KBM-7 (cell line): ENCODE measurements around the gene AFAP1L1.
"Not testable (repeated sequence)": the region's sequence is repeated elsewhere in the genome, so short reads cannot be mapped to it uniquely, and the experiment has no call there.

Source experiments
- DNase-seq: peaks from one replicate; pipeline ENCODE4 v3.0.0-alpha.2; 2015
- in situ Hi-C: fragments of 300-500 bp; cut with MboI; formaldehyde crosslinking; loops from 2 replicates; pipeline ENCODE4 v1.14.3; 2020; ENCODE audit warnings: low sequenced_read_pairs, low pct_unique_long_range_greater_than_20kb, mixed read lengths

AFAP1L1 gene

DNA sequence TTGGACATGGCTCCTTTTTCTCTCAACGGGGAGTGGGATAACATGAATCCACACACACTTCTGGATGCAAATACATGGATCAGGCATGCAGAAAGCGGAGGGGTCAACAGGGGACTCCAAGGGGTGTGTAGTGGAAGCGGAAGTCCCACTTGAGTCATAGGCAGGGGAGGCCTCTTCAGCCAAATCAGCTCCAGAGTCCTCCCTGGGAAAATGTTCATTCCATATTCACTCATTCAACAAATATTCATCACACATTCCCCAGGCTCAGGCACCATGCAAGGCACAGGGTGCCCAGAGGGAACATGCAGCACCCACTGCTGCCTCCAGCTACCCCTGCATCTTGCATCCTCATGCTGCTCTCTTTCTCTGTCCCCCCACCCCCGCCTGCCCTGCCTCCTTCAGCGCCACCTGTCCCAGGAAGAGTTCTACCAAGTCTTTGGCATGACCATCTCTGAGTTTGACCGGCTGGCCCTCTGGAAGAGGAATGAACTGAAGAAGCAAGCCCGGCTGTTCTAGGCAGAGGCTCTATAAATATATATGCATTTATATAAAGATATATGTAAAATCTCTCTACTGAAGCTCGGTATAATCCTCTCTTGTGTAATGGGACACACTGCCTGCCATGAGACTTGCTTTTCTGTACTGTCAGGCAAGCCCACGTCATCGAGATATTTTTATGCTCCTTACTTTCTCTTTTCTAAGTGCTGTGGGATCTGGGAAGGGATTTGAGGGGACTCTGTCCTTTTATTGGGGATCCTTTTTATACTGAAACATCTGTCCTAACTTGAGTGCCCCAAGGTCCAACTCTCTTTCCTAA is 13.6 kb upstream of the AFAP1L1 start:
- in situ Hi-C loops, result loop anchor here (25.0 kb wide), 1 partner anchor 521 kb away; no protein-coding TSS in a partner anchor
- DNase-seq, result no peak

- in situ Hi-C loops, result loop anchor here (25.0 kb wide), 1 partner anchor 523 kb away; no protein-coding TSS in a partner anchor
- no peak for DNase-seq
These were observed 10.9 kb upstream of the AFAP1L1 start for GRCh38 chr5:149260761-149261160.

DNA sequence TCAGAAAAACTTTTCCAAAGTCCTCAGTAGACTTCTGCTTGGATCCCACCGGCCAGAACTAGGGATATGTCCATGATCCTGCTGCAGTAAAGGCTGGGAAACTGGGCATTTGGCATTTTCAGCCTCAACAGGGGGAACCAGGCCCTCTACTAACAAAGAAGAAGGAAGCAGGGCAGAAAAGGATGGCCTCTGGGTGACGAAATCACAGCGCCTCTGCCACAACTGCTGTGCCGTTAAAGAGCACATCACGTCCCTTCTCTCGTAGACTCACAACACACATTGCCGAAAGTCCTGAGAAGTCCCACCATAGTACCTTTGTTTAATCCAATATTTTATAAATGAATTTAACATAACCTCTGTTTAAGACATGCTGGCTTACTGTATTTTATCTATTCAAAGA is 10.4 kb upstream of the AFAP1L1 start:
- no peak for DNase-seq
- in situ Hi-C loops, result loop anchor here (25.0 kb wide), 1 partner anchor 524 kb away; no protein-coding TSS in a partner anchor

DNA sequence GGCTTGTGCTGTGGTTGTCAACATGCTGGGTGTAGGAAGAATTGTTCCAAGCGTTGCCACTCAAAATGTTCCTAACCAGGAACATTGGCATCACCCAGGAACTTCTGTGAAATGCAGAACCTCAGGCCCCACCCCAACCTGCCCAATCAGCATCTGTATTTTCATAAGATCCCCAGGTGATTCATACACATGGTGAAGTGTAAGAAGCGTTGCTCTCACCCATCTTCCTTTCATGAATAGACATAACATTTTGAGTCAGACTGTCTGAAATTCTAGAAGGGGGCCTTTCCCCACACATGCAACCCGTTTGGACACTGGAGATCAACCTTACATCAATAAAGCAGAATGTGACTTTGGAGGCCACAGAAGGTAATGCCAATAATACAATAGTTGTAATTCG is 9.3 kb upstream of the AFAP1L1 start:
- no peak for DNase-seq
- in situ Hi-C loops, result loop anchor here (25.0 kb wide), 1 partner anchor 525 kb away; no protein-coding TSS in a partner anchor

- DNase-seq, result no peak
- in situ Hi-C loops, result loop anchor here (25.0 kb wide), 1 partner anchor 527 kb away; no protein-coding TSS in a partner anchor
These were observed 7.1 kb upstream of the AFAP1L1 start for GRCh38 chr5:149264439-149265067.

GRCh38 chr5:149265068-149265465 is 6.6 kb upstream of the AFAP1L1 start:
- DNase-seq, result no peak
- in situ Hi-C loops, result loop anchor here (25.0 kb wide), 1 partner anchor 528 kb away; no protein-coding TSS in a partner anchor

DNA sequence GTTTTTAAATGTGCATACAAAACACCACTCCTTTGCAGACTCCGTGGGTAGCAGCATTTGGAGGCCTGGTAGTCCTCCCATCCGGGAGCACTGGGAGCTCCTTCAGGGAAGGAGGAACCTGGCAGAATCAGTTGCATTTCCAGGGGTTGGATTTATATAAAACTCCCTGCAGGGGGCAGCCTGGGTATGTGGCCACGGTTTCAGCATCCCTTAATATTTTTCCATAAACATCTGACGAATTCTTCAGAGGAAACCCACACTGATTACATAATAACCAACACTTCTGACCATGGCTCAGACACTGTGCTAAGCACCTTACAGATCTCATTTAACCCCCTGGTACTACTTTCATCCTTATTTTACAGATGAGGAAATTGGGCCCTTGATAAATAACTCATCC is 6.1 kb upstream of the AFAP1L1 start:
- in situ Hi-C loops, result loop anchor here (25.0 kb wide), 1 partner anchor 528 kb away; no protein-coding TSS in a partner anchor
- peak; percentile 38 for DNase-seq

DNA sequence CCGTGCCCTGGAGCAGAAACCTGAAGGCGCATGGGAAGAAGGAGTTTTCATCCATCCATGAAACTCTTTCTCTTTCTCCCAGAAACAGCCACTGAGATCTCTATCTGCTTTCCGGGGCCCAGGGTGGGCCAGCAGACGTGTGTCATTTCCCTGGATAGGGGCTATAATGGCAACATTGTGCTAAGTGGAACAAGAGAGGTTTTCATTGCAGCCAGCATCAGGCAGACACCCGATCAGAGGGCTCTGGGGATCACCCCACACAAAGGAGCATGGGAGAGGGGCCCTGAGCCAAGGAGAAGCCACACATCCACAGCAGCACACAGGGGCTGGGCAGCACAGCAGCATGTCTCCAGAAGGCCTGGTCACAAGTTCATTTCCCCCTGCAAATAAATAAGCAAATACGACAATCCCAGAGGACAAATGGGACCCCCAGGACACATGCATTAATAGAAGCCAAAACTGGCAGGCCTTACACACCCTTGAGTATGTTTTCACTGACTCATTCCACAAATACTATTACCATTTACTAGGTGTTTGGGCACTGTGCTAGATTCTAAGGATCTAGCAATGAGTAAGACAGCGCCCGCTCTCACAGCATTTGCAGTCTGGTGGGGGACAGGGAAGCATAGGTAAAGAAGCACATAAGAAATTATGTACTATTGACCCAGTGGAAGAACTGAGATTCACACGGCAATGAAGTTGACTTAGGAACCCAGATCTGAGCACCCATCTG is 4.3 kb upstream of the AFAP1L1 start:
- no peak for DNase-seq

GRCh38 chr5:149268928-149269557 is 2.6 kb upstream of the AFAP1L1 start:
- peak; percentile 65 for DNase-seq
- in situ Hi-C loops, result loop anchor here (25.0 kb wide), 1 partner anchor 532 kb away; no protein-coding TSS in a partner anchor

More for the DNA sequence above, 4.3 kb upstream of the AFAP1L1 start:
- in situ Hi-C loops, result loop anchor here (25.0 kb wide), 1 partner anchor 530 kb away; no protein-coding TSS in a partner anchor

- in situ Hi-C loops, result loop anchor here (25.0 kb wide), 1 partner anchor 534 kb away; no protein-coding TSS in a partner anchor
- no peak for DNase-seq
These were observed 404 bp upstream of the AFAP1L1 start for GRCh38 chr5:149271195-149271715.

- in situ Hi-C loops, result loop anchor here (25.0 kb wide), 1 partner anchor 535 kb away; no protein-coding TSS in a partner anchor
These were observed 1.1 kb downstream of the AFAP1L1 start for GRCh38 chr5:149272781-149273180.

GRCh38 chr5:149273237-149273636 is 1.6 kb downstream of the AFAP1L1 start:
- in situ Hi-C loops, result loop anchor here (25.0 kb wide), 1 partner anchor 536 kb away; no protein-coding TSS in a partner anchor
- no peak for DNase-seq

More at GRCh38 chr5:149272781-149273180, 1.1 kb downstream of the AFAP1L1 start:
- not testable (repeated sequence) for DNase-seq

DNA sequence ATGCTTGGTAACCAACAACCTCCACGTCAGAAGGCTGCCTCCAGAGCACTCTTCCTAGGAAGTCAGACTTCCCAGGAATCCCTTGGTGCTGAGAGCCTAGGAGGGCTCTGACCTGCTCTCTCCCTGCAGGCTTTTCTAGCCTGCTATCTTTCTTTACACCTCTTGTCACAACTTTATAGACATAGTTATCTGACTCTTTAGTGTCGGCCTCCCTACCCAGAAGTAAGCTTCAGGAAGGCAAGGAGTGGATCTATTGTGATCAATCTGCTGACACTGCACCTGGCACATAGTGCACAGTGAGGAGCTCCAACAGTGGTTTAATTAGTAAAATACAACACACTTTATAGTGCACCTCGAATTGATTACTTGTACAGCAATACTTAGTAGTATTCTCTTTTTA is 2.3 kb downstream of the AFAP1L1 start:
- no peak for DNase-seq
- in situ Hi-C loops, result loop anchor here (25.0 kb wide), 1 partner anchor 537 kb away; no protein-coding TSS in a partner anchor

GRCh38 chr5:149274939-149275338 is 3.3 kb downstream of the AFAP1L1 start:
- in situ Hi-C loops, result loop anchor here (25.0 kb wide), 1 partner anchor 538 kb away; no protein-coding TSS in a partner anchor
- no peak for DNase-seq

GRCh38 chr5:149277801-149278200 is 6.1 kb downstream of the AFAP1L1 start:
- no peak for DNase-seq
- in situ Hi-C loops, result no loop called here

DNA sequence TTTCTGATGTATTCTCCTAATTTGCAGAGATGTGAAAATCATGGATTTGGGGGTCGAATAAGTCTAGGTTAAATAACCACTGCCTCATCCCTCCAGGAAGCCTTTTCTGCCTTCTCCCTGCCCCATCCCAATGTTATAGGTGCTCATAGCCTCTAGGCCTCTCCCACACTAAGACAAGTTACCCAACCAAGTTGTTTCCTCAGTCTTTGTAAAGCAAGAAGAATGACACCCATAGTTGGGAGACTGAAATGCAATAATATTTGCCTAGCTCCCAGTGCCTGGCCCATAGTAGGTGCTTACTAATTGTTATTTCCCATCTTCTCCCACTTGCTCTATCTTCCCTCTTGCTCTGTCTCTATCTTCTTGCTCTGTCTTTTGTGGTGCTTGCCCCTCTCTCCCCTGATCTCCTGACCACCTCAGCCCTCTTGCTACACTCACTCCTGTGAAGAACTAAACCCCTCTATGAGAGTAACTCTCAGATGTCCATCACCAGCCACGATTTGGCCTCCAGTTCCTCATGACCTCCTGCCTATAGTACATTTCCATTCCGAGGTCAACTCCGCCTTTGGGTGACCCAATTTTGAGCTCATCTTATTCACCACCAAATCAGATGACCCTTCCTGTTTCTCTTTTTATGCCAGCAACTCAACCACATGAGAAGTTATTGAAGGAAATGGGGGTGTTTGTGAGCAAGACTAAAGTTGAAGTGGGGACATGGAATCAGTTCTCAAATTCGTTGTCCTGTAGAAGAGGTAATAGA is 7.0 kb downstream of the AFAP1L1 start:
- no peak for DNase-seq
- in situ Hi-C loops, result no loop called here

DNA sequence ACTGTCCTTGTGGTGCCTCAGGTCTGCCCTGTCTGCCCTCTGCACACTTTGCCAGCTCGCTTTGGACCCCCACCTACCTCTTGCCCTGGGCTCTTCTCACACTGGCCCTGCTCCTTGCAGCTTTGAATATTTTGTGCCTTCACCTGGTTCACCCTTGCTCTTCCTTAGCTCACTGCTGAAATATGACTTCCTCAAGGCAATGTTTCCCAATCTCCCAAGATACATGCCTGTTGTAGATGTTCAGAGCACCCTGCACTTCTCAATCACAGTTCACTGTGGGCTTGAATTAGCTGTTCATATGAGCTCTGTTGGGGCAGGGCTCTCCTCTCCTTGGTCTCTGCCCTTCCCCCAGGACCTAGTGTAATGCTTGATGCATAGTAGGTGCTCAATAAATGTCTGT is 8.0 kb downstream of the AFAP1L1 start:
- in situ Hi-C loops, result no loop called here
- DNase-seq, result no peak

- in situ Hi-C loops, result no loop called here
- DNase-seq, result no peak
These were observed 8.5 kb downstream of the AFAP1L1 start for GRCh38 chr5:149280124-149280523.
